Measurements from ENCODE around the gene ADO. TPM values are rescaled to one million over a fixed set of nuclear protein-coding genes. Genes with fewer than 3 reads are reported as not detected.

The ADO gene
- total and polyA plus RNA-seq, 10 of the 15 experiments (the other 5 are each of a cell fraction or from before 2014, with no cell fraction given): 4.3 to 44.6 (median 18.7) TPM

DNA sequence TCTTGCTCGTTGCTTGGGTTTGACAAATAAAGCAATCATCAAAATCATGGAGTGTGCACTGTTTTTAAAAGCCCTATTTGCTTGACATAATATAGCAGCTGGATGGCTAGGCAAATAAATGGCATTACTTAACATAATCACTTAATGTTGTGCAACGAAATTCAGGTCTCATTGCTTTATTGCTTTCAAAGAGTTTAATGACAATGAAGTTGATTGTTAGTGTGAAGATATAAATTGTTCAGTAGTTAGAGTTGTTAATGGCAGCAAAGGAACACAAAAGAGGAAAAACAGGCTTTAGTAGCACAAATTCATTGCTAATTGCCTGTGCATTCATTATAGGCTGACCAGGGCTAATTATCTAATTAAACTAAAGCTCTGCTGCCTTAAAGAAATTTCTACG is 7.6 kb upstream of the ADO start:
- Histone ChIP-seq H3K27ac (ENCODE audit: control insufficient read depth, insufficient read depth) (no peak overlapping the region), H3K9me3 (replicated peaks; ENCODE audit: control insufficient read depth, insufficient read depth, low read length) (no peaks in the 10 kb centered on the region), H3K4me3 (no peak overlapping the region), H3K9ac (ENCODE audit: control insufficient read depth, insufficient read depth, low read length) (no peak overlapping the region), H3K36me3 (ENCODE audit: control insufficient read depth in 2 of 2, insufficient read depth in 2 of 2, low read length in 1 of 2) (no peaks in the 10 kb centered on the region), H3K79me2 (ENCODE audit: control insufficient read depth, insufficient read depth, low read length) (no peaks in the 10 kb centered on the region), H3K27me3 (replicated peaks in 1 of 2; ENCODE audit: control insufficient read depth in 2 of 2, insufficient read depth in 2 of 2, low read length in 1 of 2) (no peaks in the 10 kb centered on the region), H3K4me2 (ENCODE audit: control insufficient read depth, insufficient read depth) (no peak overlapping the region), H2AFZ (ENCODE audit: control insufficient read depth, low read depth, low read length) (no peak overlapping the region), H4K20me1 (ENCODE audit: control insufficient read depth, insufficient read depth) (no peaks in the 10 kb centered on the region), H3K4me1 (ENCODE audit: control insufficient read depth, insufficient read depth, low read length) (no peaks in the 10 kb centered on the region)
- no peak for ATAC-seq
- CTCF ChIA-PET: interaction anchor here (0.7 to 2.2 kb wide), 4 partner anchors 10 to 192 kb away, joined by 3 to 5 read pairs (median 4); no protein-coding TSS in a partner anchor
- RAD21 ChIA-PET (ENCODE audit: unreplicated experiment): interaction anchor here (0.7 kb wide), 1 partner anchor 17 kb away, joined by 3 read pairs; no protein-coding TSS in a partner anchor
- intact Hi-C loops (cut with micrococcal nuclease; ENCODE audit: unreplicated experiment) (no loop called here), in situ Hi-C loops (cut with MboI) (no loop called here)
- 33% methylated on average over 3 of the region's 3 CpGs for WGBS (ENCODE audit: insufficient coverage, insufficient replicate concordance, low lambda C conversion rate, missing lambda C conversion rate)
- POLR2A ChIA-PET: interaction anchor here (0.5 to 1.7 kb wide), 4 partner anchors 8 to 25 kb away, joined by 3 to 4 read pairs (median 4); no protein-coding TSS in a partner anchor
- no peak for TF ChIP-seq NBN (IDR thresholded peaks at IDR 0.05)
- no peak for TF ChIP-seq SIX5 (IDR thresholded peaks at IDR 0.05; ENCODE audit: low read depth, low read length, severe bottlenecking)
- TF ChIP-seq USF1 (IDR thresholded peaks at IDR 0.05; ENCODE audit: borderline replicate concordance, extremely low read length, insufficient read depth, low read depth, low read length): no peak
- no peak for TF ChIP-seq FOXK2 (IDR thresholded peaks at IDR 0.05)
- no peak for TF ChIP-seq NR2F1 (conservative IDR thresholded peaks at IDR 0.05)
- TF ChIP-seq, protein P1, sequence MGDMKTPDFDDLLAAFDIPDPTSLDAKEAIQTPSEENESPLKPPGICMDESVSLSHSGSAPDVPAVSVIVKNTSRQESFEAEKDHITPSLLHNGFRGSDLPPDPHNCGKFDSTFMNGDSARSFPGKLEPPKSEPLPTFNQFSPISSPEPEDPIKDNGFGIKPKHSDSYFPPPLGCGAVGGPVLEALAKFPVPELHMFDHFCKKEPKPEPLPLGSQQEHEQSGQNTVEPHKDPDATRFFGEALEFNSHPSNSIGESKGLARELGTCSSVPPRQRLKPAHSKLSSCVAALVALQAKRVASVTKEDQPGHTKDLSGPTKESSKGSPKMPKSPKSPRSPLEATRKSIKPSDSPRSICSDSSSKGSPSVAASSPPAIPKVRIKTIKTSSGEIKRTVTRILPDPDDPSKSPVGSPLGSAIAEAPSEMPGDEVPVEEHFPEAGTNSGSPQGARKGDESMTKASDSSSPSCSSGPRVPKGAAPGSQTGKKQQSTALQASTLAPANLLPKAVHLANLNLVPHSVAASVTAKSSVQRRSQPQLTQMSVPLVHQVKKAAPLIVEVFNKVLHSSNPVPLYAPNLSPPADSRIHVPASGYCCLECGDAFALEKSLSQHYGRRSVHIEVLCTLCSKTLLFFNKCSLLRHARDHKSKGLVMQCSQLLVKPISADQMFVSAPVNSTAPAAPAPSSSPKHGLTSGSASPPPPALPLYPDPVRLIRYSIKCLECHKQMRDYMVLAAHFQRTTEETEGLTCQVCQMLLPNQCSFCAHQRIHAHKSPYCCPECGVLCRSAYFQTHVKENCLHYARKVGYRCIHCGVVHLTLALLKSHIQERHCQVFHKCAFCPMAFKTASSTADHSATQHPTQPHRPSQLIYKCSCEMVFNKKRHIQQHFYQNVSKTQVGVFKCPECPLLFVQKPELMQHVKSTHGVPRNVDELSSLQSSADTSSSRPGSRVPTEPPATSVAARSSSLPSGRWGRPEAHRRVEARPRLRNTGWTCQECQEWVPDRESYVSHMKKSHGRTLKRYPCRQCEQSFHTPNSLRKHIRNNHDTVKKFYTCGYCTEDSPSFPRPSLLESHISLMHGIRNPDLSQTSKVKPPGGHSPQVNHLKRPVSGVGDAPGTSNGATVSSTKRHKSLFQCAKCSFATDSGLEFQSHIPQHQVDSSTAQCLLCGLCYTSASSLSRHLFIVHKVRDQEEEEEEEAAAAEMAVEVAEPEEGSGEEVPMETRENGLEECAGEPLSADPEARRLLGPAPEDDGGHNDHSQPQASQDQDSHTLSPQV (IDR thresholded peaks at IDR 0.05): no peak
- TF ChIP-seq SP1 (IDR thresholded peaks at IDR 0.05; ENCODE audit: low read depth, low read length): no peak
- TF ChIP-seq BRCA1 (IDR thresholded peaks at IDR 0.05; ENCODE audit: low read depth, low read length): no peak
- TF ChIP-seq MTA2 (IDR thresholded peaks at IDR 0.05; ENCODE audit: low read depth): no peak
- TF ChIP-seq POU2F2 (IDR thresholded peaks at IDR 0.05; ENCODE audit: borderline replicate concordance, low read depth, low read length): no peak
- no peak for TF ChIP-seq BCL3 (IDR thresholded peaks at IDR 0.05; ENCODE audit: borderline replicate concordance, insufficient read depth, low read depth, low read length, poor library complexity, severe bottlenecking)
- no peak for TF ChIP-seq IKZF2 (IDR thresholded peaks at IDR 0.05)
- no peak for TF ChIP-seq HCFC1 (IDR thresholded peaks at IDR 0.05; ENCODE audit: low read length)
- TF ChIP-seq NR2C2 (IDR thresholded peaks at IDR 0.05; ENCODE audit: borderline replicate concordance, control insufficient read depth, insufficient read length, low read depth): no peak
- no peak for TF ChIP-seq POLR2AphosphoS2 (IDR thresholded peaks at IDR 0.05; ENCODE audit: low read depth, low read length)
- no peak for TF ChIP-seq RBBP5 (conservative IDR thresholded peaks at IDR 0.05)
- TF ChIP-seq NFYA (IDR thresholded peaks at IDR 0.05; ENCODE audit: borderline replicate concordance, low read depth, low read length): no peak
- TF ChIP-seq KAT2A (conservative IDR thresholded peaks at IDR 0.05; ENCODE audit: control insufficient read depth, low read depth, low read length): no peak
- no peak for TF ChIP-seq EGR1 (IDR thresholded peaks at IDR 0.05; ENCODE audit: borderline replicate concordance in 1 of 2, low read depth in 2 of 2, low read length in 2 of 2)
- TF ChIP-seq RAD21 (IDR thresholded peaks at IDR 0.05; ENCODE audit: insufficient read depth, low read depth, low read length): no peak
- DNase-seq (ENCODE audit: low read depth, low spot score): no peak
- no peak for FAIRE-seq
- SMC1A ChIA-PET (ENCODE audit: uncharacterized antibody, unreplicated experiment): interaction anchor here (0.7 to 1.9 kb wide), 5 partner anchors 14 to 60 kb away, joined by 3 to 8 read pairs (median 3); no protein-coding TSS in a partner anchor
- BruUV-seq (replicated peaks): no TSS peak
